Measurements from ENCODE around the gene SMARCAL1.

GRCh38 chr2:216392945-216393840, 19.1 kb upstream of the SMARCAL1 start:
- no peak for TF ChIP-seq POLR2A (IDR thresholded peaks at IDR 0.05)
- TF ChIP-seq, protein P1, sequence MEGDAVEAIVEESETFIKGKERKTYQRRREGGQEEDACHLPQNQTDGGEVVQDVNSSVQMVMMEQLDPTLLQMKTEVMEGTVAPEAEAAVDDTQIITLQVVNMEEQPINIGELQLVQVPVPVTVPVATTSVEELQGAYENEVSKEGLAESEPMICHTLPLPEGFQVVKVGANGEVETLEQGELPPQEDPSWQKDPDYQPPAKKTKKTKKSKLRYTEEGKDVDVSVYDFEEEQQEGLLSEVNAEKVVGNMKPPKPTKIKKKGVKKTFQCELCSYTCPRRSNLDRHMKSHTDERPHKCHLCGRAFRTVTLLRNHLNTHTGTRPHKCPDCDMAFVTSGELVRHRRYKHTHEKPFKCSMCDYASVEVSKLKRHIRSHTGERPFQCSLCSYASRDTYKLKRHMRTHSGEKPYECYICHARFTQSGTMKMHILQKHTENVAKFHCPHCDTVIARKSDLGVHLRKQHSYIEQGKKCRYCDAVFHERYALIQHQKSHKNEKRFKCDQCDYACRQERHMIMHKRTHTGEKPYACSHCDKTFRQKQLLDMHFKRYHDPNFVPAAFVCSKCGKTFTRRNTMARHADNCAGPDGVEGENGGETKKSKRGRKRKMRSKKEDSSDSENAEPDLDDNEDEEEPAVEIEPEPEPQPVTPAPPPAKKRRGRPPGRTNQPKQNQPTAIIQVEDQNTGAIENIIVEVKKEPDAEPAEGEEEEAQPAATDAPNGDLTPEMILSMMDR (IDR thresholded peaks at IDR 0.05) = no peak
